ENCODE measurements around the gene NCAM2.

DNA sequence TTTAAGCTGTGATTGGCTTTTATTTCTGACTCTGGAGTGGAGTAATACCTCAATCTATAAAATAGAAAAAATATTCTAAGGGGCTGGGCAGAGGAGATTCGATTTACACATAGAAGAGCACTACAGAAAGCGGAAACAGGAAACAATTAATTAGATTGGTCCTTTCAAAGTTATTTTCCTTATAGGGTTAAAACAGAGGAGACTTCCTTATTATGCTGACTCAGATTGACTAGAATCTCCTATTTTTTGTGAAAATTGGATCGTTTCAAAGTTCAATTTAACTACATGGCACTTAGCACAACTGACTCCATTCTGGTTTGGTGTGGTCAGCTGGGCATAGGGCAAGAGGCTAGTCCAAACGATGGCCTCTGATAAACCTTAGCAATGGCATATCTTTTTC lies 48.3 kb upstream of the NCAM2 start:
- TF ChIP-seq CTCF (IDR thresholded peaks at IDR 0.05) (no peak), POLR2A (IDR thresholded peaks at IDR 0.05) (no peak)

Measured in esophagus squamous epithelium (tissue), 4 donors.